Measurements from ENCODE around the gene MSLN.

- TF ChIP-seq CTCF (IDR thresholded peaks at IDR 0.05) (no peak), POLR2A (IDR thresholded peaks at IDR 0.05) (no peak)
These were observed 36.5 kb downstream of the MSLN start for GRCh38 chr16:797120-797420.

All from esophagus squamous epithelium (tissue), 4 donors.